Measurements from ENCODE around the gene KLF5.

DNA sequence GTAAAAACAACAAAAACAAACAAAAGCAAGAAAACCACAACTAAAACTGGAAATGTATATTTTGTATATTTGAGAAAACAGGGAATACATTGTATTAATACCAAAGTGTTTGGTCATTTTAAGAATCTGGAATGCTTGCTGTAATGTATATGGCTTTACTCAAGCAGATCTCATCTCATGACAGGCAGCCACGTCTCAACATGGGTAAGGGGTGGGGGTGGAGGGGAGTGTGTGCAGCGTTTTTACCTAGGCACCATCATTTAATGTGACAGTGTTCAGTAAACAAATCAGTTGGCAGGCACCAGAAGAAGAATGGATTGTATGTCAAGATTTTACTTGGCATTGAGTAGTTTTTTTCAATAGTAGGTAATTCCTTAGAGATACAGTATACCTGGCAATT, 17.1 kb downstream of the KLF5 start:
- TF ChIP-seq, protein P1, sequence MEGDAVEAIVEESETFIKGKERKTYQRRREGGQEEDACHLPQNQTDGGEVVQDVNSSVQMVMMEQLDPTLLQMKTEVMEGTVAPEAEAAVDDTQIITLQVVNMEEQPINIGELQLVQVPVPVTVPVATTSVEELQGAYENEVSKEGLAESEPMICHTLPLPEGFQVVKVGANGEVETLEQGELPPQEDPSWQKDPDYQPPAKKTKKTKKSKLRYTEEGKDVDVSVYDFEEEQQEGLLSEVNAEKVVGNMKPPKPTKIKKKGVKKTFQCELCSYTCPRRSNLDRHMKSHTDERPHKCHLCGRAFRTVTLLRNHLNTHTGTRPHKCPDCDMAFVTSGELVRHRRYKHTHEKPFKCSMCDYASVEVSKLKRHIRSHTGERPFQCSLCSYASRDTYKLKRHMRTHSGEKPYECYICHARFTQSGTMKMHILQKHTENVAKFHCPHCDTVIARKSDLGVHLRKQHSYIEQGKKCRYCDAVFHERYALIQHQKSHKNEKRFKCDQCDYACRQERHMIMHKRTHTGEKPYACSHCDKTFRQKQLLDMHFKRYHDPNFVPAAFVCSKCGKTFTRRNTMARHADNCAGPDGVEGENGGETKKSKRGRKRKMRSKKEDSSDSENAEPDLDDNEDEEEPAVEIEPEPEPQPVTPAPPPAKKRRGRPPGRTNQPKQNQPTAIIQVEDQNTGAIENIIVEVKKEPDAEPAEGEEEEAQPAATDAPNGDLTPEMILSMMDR (IDR thresholded peaks at IDR 0.05) = no peak
- no peak for TF ChIP-seq ZFX (IDR thresholded peaks at IDR 0.05; ENCODE audit: borderline replicate concordance)

Measured in 22Rv1 (cell line).